HepG2 (cell line): ENCODE data around the gene NCOA7. TPM values are rescaled to one million over a fixed set of nuclear protein-coding genes. Genes with fewer than 3 reads are reported as not detected.
"Not testable (repeated sequence)": the region's sequence is repeated elsewhere in the genome, so short reads cannot be mapped to it uniquely, and the experiment has no call there.

Source experiments
- ATAC-seq: fragments of 200-7000 bp; cut with Tn5 transposase; 3 replicates; pipeline ENCODE4 v1.9.1; 2020; ENCODE audit warnings: mild to moderate bottlenecking, moderate library complexity
- BruUV-seq: library from RNA; stranded (reverse); fragments of 400-500 nt; replicated peaks from 2 replicates; lab custom pipeline; 2021; lab: Mats Ljungman, UMichigan
- CTCF ChIA-PET: fragments of 300-600 bp; formaldehyde crosslinking; extraction: SDS; loops from one replicate; lab custom pipeline; 2021; ENCODE audit warnings: low total read pairs, inconsistent platforms, low intra/inter-chr PET ratio; lab: Yijun Ruan, JAX
- POLR2A ChIA-PET: fragments of 350-600 bp; sonication (Branson Sonifier 250); formaldehyde crosslinking; loops from one replicate; lab custom pipeline; 2020; ENCODE audit warnings: antibody characterized with exemption, inconsistent platforms; lab: Yijun Ruan, JAX
- DNase-seq: peaks from one replicate; pipeline ENCODE4 v3.0.0-alpha.2; 2015; ENCODE audit warnings: low spot score
- FAIRE-seq: peaks from 3 replicates; lab custom pipeline; 2011; peaks lifted over from hg19 to GRCh38; lab: Jason Lieb, UNC
- H2AFZ ChIP-seq: one replicate; pipeline ENCODE4 v1.6.1; 2011; ENCODE audit warnings: low read length, inconsistent platforms
- H3K27ac ChIP-seq: fragments of 300-600 bp; 3 replicates; pipeline ENCODE4 v1.8.0; 2011; ENCODE audit warnings: mixed run types, mild to moderate bottlenecking, mixed read lengths, low read length, inconsistent platforms; ENCODE audit not compliant: insufficient read depth; ENCODE audit errors: extremely low read length
- H3K27me3 ChIP-seq, 2 experiments: fragments of 200-600 bp in 1 of 2; 2 replicates in 1 of 2; 3 replicates in 1 of 2; pipeline versions ENCODE4 v1.6.0 to v1.8.0; 2011; ENCODE audit warnings: low read length in 2 of 2, mild to moderate bottlenecking in 2 of 2, moderate library complexity in 2 of 2, inconsistent platforms in 1 of 2; ENCODE audit not compliant: insufficient read depth in 2 of 2, control insufficient read depth in 1 of 2
- H3K36me3 ChIP-seq, 2 experiments: fragments of 200-600 bp in 1 of 2; replicated peaks in 1 of 2; 2 replicates in 1 of 2; 3 replicates in 1 of 2; pipeline versions ENCODE4 v1.5.1 to v1.8.0; 2011; ENCODE audit warnings: low read length in 2 of 2, inconsistent platforms in 1 of 2; ENCODE audit not compliant: insufficient read depth in 2 of 2, control insufficient read depth in 1 of 2
- H3K4me1 ChIP-seq: 2 replicates; pipeline ENCODE4 v1.5.1; 2012; ENCODE audit warnings: low read length, inconsistent platforms; ENCODE audit not compliant: insufficient read depth
- H3K4me2 ChIP-seq: 2 replicates; pipeline ENCODE4 v1.6.0; 2011; ENCODE audit warnings: low read depth, low read length, inconsistent platforms
- H3K4me3 ChIP-seq, 3 experiments: fragments of 200-600 bp in 1 of 3; sonication (generic), shearing (Covaris generic) in 1 of 3; replicated peaks in 1 of 3; 2 replicates each; pipeline ENCODE4 v1.5.1; 2011 to 2016; ENCODE audit warnings: low read length in 3 of 3, inconsistent platforms in 2 of 3, low read depth in 2 of 3, mild to moderate bottlenecking in 2 of 3, control low read depth in 1 of 3, mixed read lengths in 1 of 3; ENCODE audit not compliant: insufficient read depth in 1 of 3
- H3K79me2 ChIP-seq: one replicate; pipeline ENCODE4 v1.6.1; 2011; ENCODE audit warnings: low read length, inconsistent platforms; ENCODE audit not compliant: insufficient read depth
- H3K9ac ChIP-seq: 2 replicates; pipeline ENCODE4 v1.6.0; 2011; ENCODE audit warnings: mild to moderate bottlenecking, low read depth, low read length, inconsistent platforms; ENCODE audit not compliant: insufficient read depth
- H3K9me3 ChIP-seq: 2 replicates; pipeline ENCODE4 v1.5.1; 2012; ENCODE audit warnings: mild to moderate bottlenecking, low read length
- H4K20me1 ChIP-seq: 2 replicates; pipeline ENCODE4 v1.6.0; 2011; ENCODE audit warnings: inconsistent platforms, mild to moderate bottlenecking, low read length, moderate library complexity; ENCODE audit not compliant: insufficient read depth
- NR2F6 ChIP-seq, 2 experiments: IDR thresholded peaks; 2 replicates each; pipeline ENCODE4 v1.6.1; 2016; ENCODE audit warnings: antibody characterized with exemption in 1 of 2, mild to moderate bottlenecking in 1 of 2
- WGBS: methylation state at CpG from one replicate; pipeline ENCODE4 v1.1.6; 2017; ENCODE audit warnings: low lambda C conversion rate; 5-methylcytosine and 5-hydroxymethylcytosine counted together
- in situ Hi-C: cut with HindIII; loops from 2 replicates; pipeline ENCODE4 v1.10.0; 2017; ENCODE audit warnings: low pct_unique_long_range_greater_than_20kb; ENCODE audit not compliant: extremely low pct_ligation_motif_present
- intact Hi-C: fragments of 100-400 bp; cut with micrococcal nuclease; formaldehyde crosslinking; loops from one replicate; pipeline ENCODE4 v1.10.0; 2022; ENCODE audit not compliant: unreplicated experiment
- polyA plus RNA-seq, 8 experiments: library from polyadenylated mRNA; depleted of rRNA in 3 of 8; stranded (reverse) in 7 of 8; unstranded in 1 of 8; fragments of >200 nt; fragmentation: Illumina TruSeq in 4 of 8; extraction: Trizol in 4 of 8; gene quantifications; 2 replicates each; pipeline versions ENCODE4 v1.2.1 to v1.2.3, GENCODE V29; 2011 to 2016; ENCODE audit warnings: low read depth in 4 of 8, missing spikeins in 1 of 8, mixed read lengths in 1 of 8; ENCODE audit not compliant: insufficient read depth in 1 of 8
- total RNA-seq, 5 experiments: library from RNA; depleted of rRNA; stranded (reverse); fragments of >200 nt; fragmentation: Illumina TruSeq; extraction: Trizol; gene quantifications; 2 replicates each; pipeline ENCODE4 v1.2.3, GENCODE V29; 2016; ENCODE audit warnings: low read depth in 1 of 5

The NCOA7 gene
- total and polyA plus RNA-seq, 2 of the 13 experiments (the other 11 are each of a cell fraction or from before 2014, with no cell fraction given): 13.6 to 20.8 TPM

GRCh38 chr6:125911051-125911451 lies 120.3 kb downstream of the NCOA7 start:
- H3K27me3 ChIP-seq; H3K4me2 ChIP-seq; intact Hi-C loops; H3K79me2 ChIP-seq; FAIRE-seq; BruUV-seq; DNase-seq; H2AFZ ChIP-seq; ATAC-seq; in situ Hi-C loops; H4K20me1 ChIP-seq; H3K27ac ChIP-seq; H3K9ac ChIP-seq; H3K9me3 ChIP-seq; H3K4me1 ChIP-seq; CTCF ChIA-PET; H3K4me3 ChIP-seq; TF ChIP-seq NR2F6 (CRISPR knock-in tag; IDR thresholded peaks at IDR 0.05): not testable (repeated sequence)
- TF ChIP-seq NR2F6 (IDR thresholded peaks at IDR 0.05): 0 out of 2 replicates have a peak, but pooled peaks have one; percentile 22
- 74% methylated on average over 4 of the region's 4 CpGs for WGBS
- H3K36me3 ChIP-seq: peaks cover 5 to 12% of the 10 kb centered on the region in 2 experiments
- POLR2A ChIA-PET: interaction anchor here (1.0 kb wide), 1 partner anchor 9 kb away, joined by 3 read pairs; no protein-coding TSS in a partner anchor

- WGBS: 87% methylated on average over 2 of the region's 2 CpGs
- H3K4me1 ChIP-seq, POLR2A ChIA-PET, H3K4me3 ChIP-seq, H3K27me3 ChIP-seq, H3K27ac ChIP-seq, H3K79me2 ChIP-seq, DNase-seq, H3K4me2 ChIP-seq, FAIRE-seq, in situ Hi-C loops, BruUV-seq, H2AFZ ChIP-seq, H3K9ac ChIP-seq, H3K9me3 ChIP-seq, ATAC-seq, H4K20me1 ChIP-seq, CTCF ChIA-PET, intact Hi-C loops: not testable (repeated sequence)
- H3K36me3 ChIP-seq: peaks cover 6 to 22% of the 10 kb centered on the region in 2 experiments
These were observed 121.7 kb downstream of the NCOA7 start for GRCh38 chr6:125912430-125912829.
